ENCODE results near the gene SYT17.

- TF ChIP-seq YY1 (IDR thresholded peaks at IDR 0.05; ENCODE audit: low read depth) (no peak), EP300 (IDR thresholded peaks at IDR 0.05; ENCODE audit: borderline replicate concordance) (no peak), FOXM1 (IDR thresholded peaks at IDR 0.05; ENCODE audit: borderline replicate concordance, low read depth) (no peak), RAD21 (IDR thresholded peaks at IDR 0.05; ENCODE audit: low read depth) (no peak), TAF1 (IDR thresholded peaks at IDR 0.05; ENCODE audit: low read depth) (no peak), REST (IDR thresholded peaks at IDR 0.05; ENCODE audit: low read depth) (no peak), TCF12 (IDR thresholded peaks at IDR 0.05; ENCODE audit: low read depth) (no peak), CREB1 (IDR thresholded peaks at IDR 0.05; ENCODE audit: low read depth) (no peak), CEBPB (IDR thresholded peaks at IDR 0.05) (no peak), ZBTB7A (IDR thresholded peaks at IDR 0.05; ENCODE audit: low read depth) (no peak), NFIC (IDR thresholded peaks at IDR 0.05) (no peak), TEAD4 (IDR thresholded peaks at IDR 0.05) (no peak)
- TF ChIP-seq, protein P1, sequence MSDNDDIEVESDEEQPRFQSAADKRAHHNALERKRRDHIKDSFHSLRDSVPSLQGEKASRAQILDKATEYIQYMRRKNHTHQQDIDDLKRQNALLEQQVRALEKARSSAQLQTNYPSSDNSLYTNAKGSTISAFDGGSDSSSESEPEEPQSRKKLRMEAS (IDR thresholded peaks at IDR 0.05), result no peak
Observed at GRCh38 chr16:19245326-19245925, 77.4 kb downstream of the SYT17 start.
